IMR-90 (cell line): ENCODE results near the gene DIP2B.

Experiments
- BHLHE40 ChIP-seq: fragments of 150-350 bp; IDR thresholded peaks from 2 replicates; pipeline ENCODE4 v1.6.1; 2016; ENCODE audit warnings: mild to moderate bottlenecking, low read depth, low read length
- CEBPB ChIP-seq: IDR thresholded peaks from 2 replicates; pipeline ENCODE4 v1.6.1; 2012; ENCODE audit warnings: low read depth, low read length, improper control_type of control experiment
- CHD1 ChIP-seq: IDR thresholded peaks from 2 replicates; pipeline ENCODE4 v1.6.1; 2012; ENCODE audit warnings: low read depth, low read length, improper control_type of control experiment
- MAFK ChIP-seq: IDR thresholded peaks from 2 replicates; pipeline ENCODE4 v1.6.1; 2012; ENCODE audit warnings: low read depth, low read length, improper control_type of control experiment
- MAZ ChIP-seq: IDR thresholded peaks from 2 replicates; pipeline ENCODE4 v1.6.1; 2012; ENCODE audit warnings: low read depth, mild to moderate bottlenecking, low read length, improper control_type of control experiment, moderate library complexity, borderline replicate concordance
- MXI1 ChIP-seq: IDR thresholded peaks from 2 replicates; pipeline ENCODE4 v1.6.1; 2012; ENCODE audit warnings: low read depth, mild to moderate bottlenecking, low read length, moderate library complexity, borderline replicate concordance
- NFE2L2 ChIP-seq: fragments of 150-350 bp; IDR thresholded peaks from 2 replicates; pipeline ENCODE4 v1.6.1; 2016; ENCODE audit warnings: low read depth, mild to moderate bottlenecking, low read length
- POLR2A ChIP-seq: IDR thresholded peaks from 2 replicates; pipeline ENCODE4 v1.6.1; 2012; ENCODE audit warnings: mild to moderate bottlenecking, low read depth, low read length
- RAD21 ChIP-seq: IDR thresholded peaks from 2 replicates; pipeline ENCODE4 v1.6.1; 2012; ENCODE audit warnings: low read length, improper control_type of control experiment
- RCOR1 ChIP-seq: IDR thresholded peaks from 2 replicates; pipeline ENCODE4 v1.6.1; 2012; ENCODE audit warnings: mild to moderate bottlenecking, low read length, improper control_type of control experiment; ENCODE audit not compliant: insufficient replicate concordance
- SMC3 ChIP-seq: fragments of 150-350 bp; IDR thresholded peaks from 2 replicates; pipeline ENCODE4 v1.6.1; 2016; ENCODE audit warnings: low read depth, mild to moderate bottlenecking, antibody characterized with exemption, low read length, moderate library complexity
- TF ChIP-seq, protein P1 (sequence below): conservative IDR thresholded peaks from 2 replicates; pipeline ENCODE4 v1.5.1; 2012; ENCODE audit warnings: mild to moderate bottlenecking, low read depth, low read length, improper control_type of control experiment

DNA sequence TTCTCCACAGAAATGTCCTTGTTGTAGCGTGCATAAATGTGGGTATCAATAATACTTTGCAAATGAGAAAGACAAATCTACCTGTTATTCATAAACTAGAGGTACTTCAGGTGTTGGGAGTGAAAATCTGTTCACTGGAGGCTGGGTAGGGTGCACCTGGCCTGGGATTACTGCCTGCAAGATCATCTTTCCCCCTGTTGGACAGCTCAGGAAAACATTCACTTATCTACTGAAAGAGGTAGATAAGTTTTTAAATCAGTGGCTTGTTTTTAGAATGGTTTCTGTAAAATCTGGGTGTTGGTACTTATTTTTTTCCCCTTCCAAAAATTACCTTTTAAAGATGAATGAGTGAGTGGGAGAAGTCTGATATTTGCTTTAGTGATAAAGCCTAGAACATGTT lies 95.6 kb downstream of the DIP2B start:
- TF ChIP-seq POLR2A (no peak), SMC3 (no peak), NFE2L2 (no peak), MAFK (no peak), CEBPB (no peak), BHLHE40 (no peak), MAZ (no peak), MXI1 (no peak), RAD21 (no peak), CHD1 (no peak), RCOR1 (no peak)
- TF ChIP-seq, protein P1, sequence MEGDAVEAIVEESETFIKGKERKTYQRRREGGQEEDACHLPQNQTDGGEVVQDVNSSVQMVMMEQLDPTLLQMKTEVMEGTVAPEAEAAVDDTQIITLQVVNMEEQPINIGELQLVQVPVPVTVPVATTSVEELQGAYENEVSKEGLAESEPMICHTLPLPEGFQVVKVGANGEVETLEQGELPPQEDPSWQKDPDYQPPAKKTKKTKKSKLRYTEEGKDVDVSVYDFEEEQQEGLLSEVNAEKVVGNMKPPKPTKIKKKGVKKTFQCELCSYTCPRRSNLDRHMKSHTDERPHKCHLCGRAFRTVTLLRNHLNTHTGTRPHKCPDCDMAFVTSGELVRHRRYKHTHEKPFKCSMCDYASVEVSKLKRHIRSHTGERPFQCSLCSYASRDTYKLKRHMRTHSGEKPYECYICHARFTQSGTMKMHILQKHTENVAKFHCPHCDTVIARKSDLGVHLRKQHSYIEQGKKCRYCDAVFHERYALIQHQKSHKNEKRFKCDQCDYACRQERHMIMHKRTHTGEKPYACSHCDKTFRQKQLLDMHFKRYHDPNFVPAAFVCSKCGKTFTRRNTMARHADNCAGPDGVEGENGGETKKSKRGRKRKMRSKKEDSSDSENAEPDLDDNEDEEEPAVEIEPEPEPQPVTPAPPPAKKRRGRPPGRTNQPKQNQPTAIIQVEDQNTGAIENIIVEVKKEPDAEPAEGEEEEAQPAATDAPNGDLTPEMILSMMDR = no peak
